HG03565 (cell line): ENCODE measurements around the gene JUND.

Experiments
- ATAC-seq: cut with Tn5 transposase; IDR thresholded peaks from one replicate; pipeline ENCODE4 v1.9.1; 2021; ENCODE audit warnings: mild to moderate bottlenecking, moderate library complexity; ENCODE audit not compliant: unreplicated experiment

The JUND gene

GRCh38 chr19:18249834-18250233 is 31.6 kb downstream of the JUND start:
- ATAC-seq, result no peak

GRCh38 chr19:18245297-18245696 is 36.1 kb downstream of the JUND start:
- no peak for ATAC-seq

- ATAC-seq, result no peak
Observed at GRCh38 chr19:18239303-18239702, 42.1 kb downstream of the JUND start.

- ATAC-seq, result no peak
Observed at GRCh38 chr19:18234194-18234593, 47.2 kb downstream of the JUND start.

GRCh38 chr19:18233224-18233825 is 48.1 kb downstream of the JUND start:
- ATAC-seq, result no peak

- ATAC-seq, result no peak
Observed at GRCh38 chr19:18232540-18233223, 48.7 kb downstream of the JUND start.

GRCh38 chr19:18231775-18232174 is 49.6 kb downstream of the JUND start:
- ATAC-seq, result no peak

- ATAC-seq, result no peak
Observed at GRCh38 chr19:18230941-18231734, 50.3 kb downstream of the JUND start.

- no peak for ATAC-seq
Observed at GRCh38 chr19:18229915-18230314, 51.5 kb downstream of the JUND start.
